ENCODE results near the gene CR1. TPM values are rescaled to one million over a fixed set of nuclear protein-coding genes. Genes with fewer than 3 reads are reported as not detected.

The CR1 gene
- total RNA-seq, 1 experiment from 2014 or later, result not detected

- no peak for TF ChIP-seq CTCF (IDR thresholded peaks at IDR 0.05; ENCODE audit: unreplicated experiment)
- Mint-ChIP-seq H3K4me3 (ENCODE audit: low read depth, unreplicated experiment) (no peak overlapping the region), H3K9me3 (ENCODE audit: low read depth, unreplicated experiment) (no peaks in the 10 kb centered on the region), H3K4me1 (ENCODE audit: low read depth, unreplicated experiment) (peaks cover 25% of the 10 kb centered on the region), H3K27ac (ENCODE audit: unreplicated experiment) (peak overlapping the region; percentile 22), H3K27me3 (ENCODE audit: unreplicated experiment) (peaks cover 29% of the 10 kb centered on the region), H3K36me3 (ENCODE audit: insufficient read depth, unreplicated experiment) (peaks cover 6% of the 10 kb centered on the region)
- CTCF ChIA-PET, result interaction anchor here (1.0 kb wide), 1 partner anchor 29 kb away, joined by 4 read pairs; no protein-coding TSS in a partner anchor
- intact Hi-C loops (cut with micrococcal nuclease; ENCODE audit: unreplicated experiment), result no loop called here
- no TSS peak for BruUV-seq (replicated peaks)
- DNase-seq, result no peak
These were observed 153.3 kb downstream of the CR1 start for GRCh38 chr1:207649210-207649753.

DNA sequence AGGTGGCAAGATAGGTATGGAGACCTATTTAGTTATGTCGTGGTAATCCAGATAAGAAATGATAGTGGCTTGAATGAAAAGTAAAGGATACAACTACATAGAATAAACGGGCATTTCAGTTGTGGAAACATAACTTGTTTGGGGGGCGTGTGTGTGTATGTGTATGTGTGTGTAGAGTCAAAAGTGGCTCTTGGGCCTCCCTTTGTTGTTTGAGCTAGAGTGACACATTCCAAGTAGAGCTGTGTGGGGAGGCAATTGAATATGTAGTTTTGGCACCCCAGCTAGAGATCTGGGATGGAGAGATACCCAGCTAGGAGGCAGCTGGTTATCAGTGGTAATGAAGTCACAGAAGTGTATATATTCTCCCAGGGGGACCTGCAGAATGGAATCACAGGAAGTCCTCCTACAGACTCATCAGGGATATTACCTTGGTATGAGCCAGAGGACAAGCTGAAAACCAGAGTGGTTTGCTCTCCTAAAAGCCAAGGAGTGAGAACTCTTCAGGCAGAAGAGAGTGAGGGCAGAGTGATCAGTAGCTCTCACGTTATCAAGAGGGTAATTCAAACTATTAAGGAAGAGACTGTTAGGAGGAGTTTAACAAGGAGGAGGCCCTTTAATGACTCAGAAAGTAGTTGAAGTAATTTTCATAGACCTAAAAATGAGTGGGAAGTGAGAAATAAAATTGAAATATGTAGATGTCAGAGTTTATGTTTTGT lies 154.1 kb downstream of the CR1 start:
- H3K9me3 Mint-ChIP-seq (ENCODE audit: low read depth, unreplicated experiment), result no peaks in the 10 kb centered on the region
- no TSS peak for BruUV-seq (replicated peaks)
- CTCF ChIA-PET, result interaction anchor here (1.0 to 1.5 kb wide), 2 partner anchors 30 to 147 kb away, joined by 3 to 4 read pairs; no protein-coding TSS in a partner anchor
- peaks cover 3% of the 10 kb centered on the region for H3K36me3 Mint-ChIP-seq (ENCODE audit: insufficient read depth, unreplicated experiment)
- peaks cover 23% of the 10 kb centered on the region for H3K27me3 Mint-ChIP-seq (ENCODE audit: unreplicated experiment)
- no peak overlapping the region for H3K4me3 Mint-ChIP-seq (ENCODE audit: low read depth, unreplicated experiment)
- no peak overlapping the region for H3K27ac Mint-ChIP-seq (ENCODE audit: unreplicated experiment)
- TF ChIP-seq CTCF (IDR thresholded peaks at IDR 0.05; ENCODE audit: unreplicated experiment), result no peak
- peaks cover 20% of the 10 kb centered on the region for H3K4me1 Mint-ChIP-seq (ENCODE audit: low read depth, unreplicated experiment)
- intact Hi-C loops (cut with micrococcal nuclease; ENCODE audit: unreplicated experiment), result no loop called here
- no peak for DNase-seq

DNA sequence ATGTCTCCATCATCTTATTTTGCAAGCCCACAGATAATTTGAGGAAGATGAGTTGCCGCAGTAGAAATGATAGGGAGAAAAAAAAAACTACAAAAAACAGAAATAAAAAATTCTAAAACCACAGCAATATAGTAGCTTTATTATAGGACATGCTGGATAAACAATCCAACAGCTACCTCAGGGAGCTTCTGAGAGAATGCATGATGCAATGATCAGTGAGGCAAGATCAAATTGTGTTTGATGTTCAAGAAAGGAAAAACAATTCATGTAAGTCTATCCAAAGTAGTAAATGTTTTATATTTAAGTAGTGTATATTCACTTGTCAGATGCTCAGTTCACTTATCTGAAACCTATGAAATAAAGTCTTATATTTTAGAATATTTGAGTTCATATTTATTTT lies 155.6 kb downstream of the CR1 start:
- H3K27me3 Mint-ChIP-seq (ENCODE audit: unreplicated experiment), result peaks cover 23% of the 10 kb centered on the region
- TF ChIP-seq CTCF (IDR thresholded peaks at IDR 0.05; ENCODE audit: unreplicated experiment), result no peak

GRCh38 chr1:207654320-207654719 lies 158.4 kb downstream of the CR1 start:
- DNase-seq, result no peak
- Mint-ChIP-seq H3K27me3 (ENCODE audit: unreplicated experiment) (peaks cover 2% of the 10 kb centered on the region), H3K4me1 (ENCODE audit: low read depth, unreplicated experiment) (peaks cover 10% of the 10 kb centered on the region), H3K4me3 (ENCODE audit: low read depth, unreplicated experiment) (no peak overlapping the region), H3K9me3 (ENCODE audit: low read depth, unreplicated experiment) (no peaks in the 10 kb centered on the region), H3K27ac (ENCODE audit: unreplicated experiment) (no peak overlapping the region), H3K36me3 (ENCODE audit: insufficient read depth, unreplicated experiment) (no peaks in the 10 kb centered on the region)
- CTCF ChIA-PET, result interaction anchor here (1.0 to 1.1 kb wide), 2 partner anchors 18 to 143 kb away, joined by 7 read pairs; no protein-coding TSS in a partner anchor
- peak; percentile 31 for TF ChIP-seq CTCF (IDR thresholded peaks at IDR 0.05; ENCODE audit: unreplicated experiment)
- no TSS peak for BruUV-seq (replicated peaks)
- intact Hi-C loops (cut with micrococcal nuclease; ENCODE audit: unreplicated experiment), result loop anchor here (2.0 kb wide), 1 partner anchor 142 kb away; no protein-coding TSS in a partner anchor

More for the DNA sequence above, 155.6 kb downstream of the CR1 start:
- intact Hi-C loops (cut with micrococcal nuclease; ENCODE audit: unreplicated experiment), result no loop called here
- no peak for DNase-seq
- no TSS peak for BruUV-seq (replicated peaks)
- H3K4me3 Mint-ChIP-seq (ENCODE audit: low read depth, unreplicated experiment), result no peak overlapping the region
- H3K36me3 Mint-ChIP-seq (ENCODE audit: insufficient read depth, unreplicated experiment), result no peaks in the 10 kb centered on the region
- CTCF ChIA-PET, result no interaction called here
- peaks cover 20% of the 10 kb centered on the region for H3K4me1 Mint-ChIP-seq (ENCODE audit: low read depth, unreplicated experiment)
- no peaks in the 10 kb centered on the region for H3K9me3 Mint-ChIP-seq (ENCODE audit: low read depth, unreplicated experiment)
- no peak overlapping the region for H3K27ac Mint-ChIP-seq (ENCODE audit: unreplicated experiment)

Measured in Calu3 (cell line).